ENCODE measurements around the gene CGAS.

Gene CGAS

GRCh38 chr6:73443555-73443954, 8.5 kb downstream of the CGAS start:
- no peak overlapping the region for H3K4me3 ChIP-seq (ENCODE audit: insufficient read length, low read depth)
- no peaks in the 10 kb centered on the region for H3K4me1 ChIP-seq (ENCODE audit: insufficient read depth, insufficient read length)
- TF ChIP-seq ZNF274 (IDR thresholded peaks at IDR 0.05; ENCODE audit: low read depth, low read length) (no peak), YY1 (IDR thresholded peaks at IDR 0.05; ENCODE audit: insufficient read depth, insufficient read length) (no peak)
- no peaks in the 10 kb centered on the region for H3K36me3 ChIP-seq (ENCODE audit: insufficient read depth, insufficient read length, low read length)
- H3K27me3 ChIP-seq (ENCODE audit: insufficient read depth, insufficient read length), result no peaks in the 10 kb centered on the region
- no peaks in the 10 kb centered on the region for H3K9me3 ChIP-seq (ENCODE audit: insufficient read depth, low read length)
- no peak overlapping the region for H3K9ac ChIP-seq (ENCODE audit: insufficient read length, low read depth)
- DNase-seq (ENCODE audit: low read depth, low spot score), result no peak

DNA sequence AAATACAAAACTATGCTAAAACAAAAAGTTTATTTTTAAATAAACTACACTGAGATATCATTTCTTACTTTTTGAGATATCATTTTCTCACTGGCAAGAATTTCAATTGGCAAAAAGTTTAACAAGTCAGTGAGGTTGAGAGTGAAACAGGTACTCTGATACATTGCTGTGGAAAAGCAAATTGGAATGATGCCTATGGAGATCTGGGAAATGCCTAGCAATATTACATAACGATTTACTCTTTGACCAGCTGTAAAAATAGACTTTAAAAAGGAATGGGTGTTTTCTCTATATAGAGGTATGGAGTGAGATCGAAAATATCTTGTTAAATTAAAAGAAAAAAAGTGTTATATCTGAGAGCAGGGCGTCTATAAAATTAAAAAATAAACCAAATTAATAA, 16.9 kb downstream of the CGAS start:
- H3K4me3 ChIP-seq (ENCODE audit: insufficient read length, low read depth), result no peak overlapping the region
- no peak for DNase-seq (ENCODE audit: low read depth, low spot score)
- H3K9me3 ChIP-seq (ENCODE audit: insufficient read depth, low read length), result no peaks in the 10 kb centered on the region
- H3K9ac ChIP-seq (ENCODE audit: insufficient read length, low read depth), result no peak overlapping the region
- H3K4me1 ChIP-seq (ENCODE audit: insufficient read depth, insufficient read length), result no peaks in the 10 kb centered on the region
- no peaks in the 10 kb centered on the region for H3K27me3 ChIP-seq (ENCODE audit: insufficient read depth, insufficient read length)
- TF ChIP-seq SUZ12 (IDR thresholded peaks at IDR 0.05; ENCODE audit: extremely low read depth, insufficient read depth, insufficient read length) (no peak), ZNF274 (IDR thresholded peaks at IDR 0.05; ENCODE audit: low read depth, low read length) (no peak), YY1 (IDR thresholded peaks at IDR 0.05; ENCODE audit: insufficient read depth, insufficient read length) (no peak)
- no peaks in the 10 kb centered on the region for H3K36me3 ChIP-seq (ENCODE audit: insufficient read depth, insufficient read length, low read length)

DNA sequence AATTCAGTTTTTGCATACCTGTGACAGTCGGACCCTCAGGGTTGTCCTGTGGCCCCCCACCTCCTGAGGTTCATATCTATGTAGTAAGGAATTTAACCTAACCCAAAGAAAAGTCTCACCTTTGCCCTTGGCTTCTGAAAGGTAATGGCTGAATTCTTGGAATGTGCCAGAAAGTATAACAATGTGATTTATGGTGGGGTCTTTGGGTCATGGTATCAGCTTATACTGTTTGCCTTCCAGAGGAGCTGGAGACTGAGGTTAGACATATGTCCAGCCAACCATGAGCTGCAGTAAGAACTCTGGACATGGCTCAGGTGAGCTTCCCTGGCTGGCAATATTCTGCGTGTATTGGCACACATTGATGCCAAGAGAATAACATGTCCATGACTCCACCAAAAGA, 30.6 kb downstream of the CGAS start:
- no peaks in the 10 kb centered on the region for H3K36me3 ChIP-seq (ENCODE audit: insufficient read depth, insufficient read length, low read length)
- H3K9me3 ChIP-seq (ENCODE audit: insufficient read depth, low read length), result no peaks in the 10 kb centered on the region
- H3K4me1 ChIP-seq (ENCODE audit: insufficient read depth, insufficient read length), result no peaks in the 10 kb centered on the region
- TF ChIP-seq ZNF274 (IDR thresholded peaks at IDR 0.05; ENCODE audit: low read depth, low read length) (no peak), YY1 (IDR thresholded peaks at IDR 0.05; ENCODE audit: insufficient read depth, insufficient read length) (no peak), SUZ12 (IDR thresholded peaks at IDR 0.05; ENCODE audit: extremely low read depth, insufficient read depth, insufficient read length) (no peak)
- no peaks in the 10 kb centered on the region for H3K27me3 ChIP-seq (ENCODE audit: insufficient read depth, insufficient read length)
- H3K9ac ChIP-seq (ENCODE audit: insufficient read length, low read depth), result no peak overlapping the region
- DNase-seq (ENCODE audit: low read depth, low spot score), result no peak
- H3K4me3 ChIP-seq (ENCODE audit: insufficient read length, low read depth), result no peak overlapping the region

GRCh38 chr6:73418081-73418741, 33.9 kb downstream of the CGAS start:
- Histone ChIP-seq H3K36me3 (ENCODE audit: insufficient read depth, insufficient read length, low read length) (no peaks in the 10 kb centered on the region), H3K9me3 (ENCODE audit: insufficient read depth, low read length) (no peaks in the 10 kb centered on the region), H3K4me3 (ENCODE audit: insufficient read length, low read depth) (no peak overlapping the region), H3K4me1 (ENCODE audit: insufficient read depth, insufficient read length) (no peaks in the 10 kb centered on the region), H3K9ac (ENCODE audit: insufficient read length, low read depth) (no peak overlapping the region), H3K27me3 (ENCODE audit: insufficient read depth, insufficient read length) (no peaks in the 10 kb centered on the region)
- DNase-seq (ENCODE audit: low read depth, low spot score), result no peak
- no peak for TF ChIP-seq YY1 (IDR thresholded peaks at IDR 0.05; ENCODE audit: insufficient read depth, insufficient read length)
- TF ChIP-seq SUZ12 (IDR thresholded peaks at IDR 0.05; ENCODE audit: extremely low read depth, insufficient read depth, insufficient read length), result no peak
- no peak for TF ChIP-seq ZNF274 (IDR thresholded peaks at IDR 0.05; ENCODE audit: low read depth, low read length)

DNA sequence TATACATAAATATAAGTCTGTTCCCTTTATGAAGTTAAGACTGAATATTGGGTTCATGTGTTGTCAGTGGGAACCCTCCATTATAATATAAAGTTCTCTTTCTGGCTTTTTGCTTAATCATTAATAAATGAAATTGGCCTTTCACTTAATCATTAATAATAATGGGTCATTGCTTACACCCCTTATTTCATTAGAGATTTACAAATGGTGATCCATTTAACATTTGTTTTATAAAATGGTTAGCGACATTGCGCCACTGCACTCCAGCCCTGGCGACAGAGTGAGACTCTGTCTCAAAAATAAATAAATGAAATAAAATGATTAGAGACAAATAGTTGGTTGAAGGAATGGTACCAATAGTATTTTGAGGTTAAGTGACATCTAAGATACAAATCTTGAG, 39.0 kb downstream of the CGAS start:
- TF ChIP-seq ZNF274 (IDR thresholded peaks at IDR 0.05; ENCODE audit: low read depth, low read length), result no peak
- no peak for TF ChIP-seq YY1 (IDR thresholded peaks at IDR 0.05; ENCODE audit: insufficient read depth, insufficient read length)
- TF ChIP-seq SUZ12 (IDR thresholded peaks at IDR 0.05; ENCODE audit: extremely low read depth, insufficient read depth, insufficient read length), result no peak
- H3K9me3 ChIP-seq (ENCODE audit: insufficient read depth, low read length), result no peaks in the 10 kb centered on the region
- H3K4me1 ChIP-seq (ENCODE audit: insufficient read depth, insufficient read length), result no peaks in the 10 kb centered on the region
- no peak overlapping the region for H3K4me3 ChIP-seq (ENCODE audit: insufficient read length, low read depth)
- H3K9ac ChIP-seq (ENCODE audit: insufficient read length, low read depth), result no peak overlapping the region
- no peak for DNase-seq (ENCODE audit: low read depth, low spot score)
- no peaks in the 10 kb centered on the region for H3K36me3 ChIP-seq (ENCODE audit: insufficient read depth, insufficient read length, low read length)
- no peaks in the 10 kb centered on the region for H3K27me3 ChIP-seq (ENCODE audit: insufficient read depth, insufficient read length)

- H3K9me3 ChIP-seq (ENCODE audit: insufficient read depth, low read length), result no peaks in the 10 kb centered on the region
- no peaks in the 10 kb centered on the region for H3K4me1 ChIP-seq (ENCODE audit: insufficient read depth, insufficient read length)
- TF ChIP-seq YY1 (IDR thresholded peaks at IDR 0.05; ENCODE audit: insufficient read depth, insufficient read length) (no peak), SUZ12 (IDR thresholded peaks at IDR 0.05; ENCODE audit: extremely low read depth, insufficient read depth, insufficient read length) (no peak), ZNF274 (IDR thresholded peaks at IDR 0.05; ENCODE audit: low read depth, low read length) (no peak)
- H3K36me3 ChIP-seq (ENCODE audit: insufficient read depth, insufficient read length, low read length), result no peaks in the 10 kb centered on the region
- no peak overlapping the region for H3K9ac ChIP-seq (ENCODE audit: insufficient read length, low read depth)
- no peaks in the 10 kb centered on the region for H3K27me3 ChIP-seq (ENCODE audit: insufficient read depth, insufficient read length)
- DNase-seq (ENCODE audit: low read depth, low spot score), result no peak
- H3K4me3 ChIP-seq (ENCODE audit: insufficient read length, low read depth), result no peak overlapping the region
Measured at GRCh38 chr6:73409395-73409794, 42.7 kb downstream of the CGAS start.

- H3K9me3 ChIP-seq (ENCODE audit: insufficient read depth, low read length), result no peaks in the 10 kb centered on the region
- H3K4me3 ChIP-seq (ENCODE audit: insufficient read length, low read depth), result no peak overlapping the region
- H3K9ac ChIP-seq (ENCODE audit: insufficient read length, low read depth), result no peak overlapping the region
- no peaks in the 10 kb centered on the region for H3K4me1 ChIP-seq (ENCODE audit: insufficient read depth, insufficient read length)
- no peaks in the 10 kb centered on the region for H3K27me3 ChIP-seq (ENCODE audit: insufficient read depth, insufficient read length)
- no peak for DNase-seq (ENCODE audit: low read depth, low spot score)
- no peaks in the 10 kb centered on the region for H3K36me3 ChIP-seq (ENCODE audit: insufficient read depth, insufficient read length, low read length)
- no peak for TF ChIP-seq ZNF274 (IDR thresholded peaks at IDR 0.05; ENCODE audit: low read depth, low read length)
- TF ChIP-seq SUZ12 (IDR thresholded peaks at IDR 0.05; ENCODE audit: extremely low read depth, insufficient read depth, insufficient read length), result no peak
- TF ChIP-seq YY1 (IDR thresholded peaks at IDR 0.05; ENCODE audit: insufficient read depth, insufficient read length), result no peak
Measured at GRCh38 chr6:73400656-73401055, 51.4 kb downstream of the CGAS start.
